Suprapubic skin (tissue), 4 donors: ENCODE data around the gene ASB16. TPM values are rescaled to one million over a fixed set of nuclear protein-coding genes. Genes with fewer than 3 reads are reported as not detected.

ENCODE experiments used
- DNase-seq, 2 donors: peaks; one replicate each; pipeline ENCODE4 v3.0.0-alpha.2; 2019; ENCODE audit warnings: low spot score in 2 of 2
- H3K27ac ChIP-seq: fragments of 200-600 bp; sonication (generic); one replicate; pipeline ENCODE4 v1.5.1; 2019
- H3K27me3 ChIP-seq: fragments of 200-600 bp; sonication (generic); one replicate; pipeline ENCODE4 v1.5.1; 2019
- H3K36me3 ChIP-seq: fragments of 200-600 bp; sonication (generic); one replicate; pipeline ENCODE4 v1.5.1; 2019
- H3K4me1 ChIP-seq: fragments of 200-600 bp; sonication (generic); one replicate; pipeline ENCODE4 v1.5.1; 2019
- H3K4me3 ChIP-seq: fragments of 200-600 bp; sonication (generic); one replicate; pipeline ENCODE4 v1.5.1; 2019; ENCODE audit warnings: mild to moderate bottlenecking
- H3K9me3 ChIP-seq: fragments of 200-600 bp; sonication (generic); one replicate; pipeline ENCODE4 v1.5.1; 2019
- EP300 ChIP-seq: sonication (generic); formaldehyde crosslinking; IDR thresholded peaks from one replicate; pipeline ENCODE4 v1.6.1; 2017; ENCODE audit warnings: antibody characterized with exemption
- POLR2A ChIP-seq, 2 donors: fragments of 450-650 bp; IDR thresholded peaks; one replicate each; pipeline ENCODE4 v1.6.1; 2017; ENCODE audit warnings: antibody characterized with exemption in 2 of 2, mild to moderate bottlenecking in 2 of 2, moderate library complexity in 2 of 2
- POLR2AphosphoS5 ChIP-seq, 3 donors: sonication (generic); formaldehyde crosslinking; IDR thresholded peaks; one replicate each; pipeline ENCODE4 v1.6.1; 2017; ENCODE audit warnings: antibody characterized with exemption in 3 of 3
- WGBS: methylation state at CpG from one replicate; pipeline ENCODE4 v1.1.5; 2018; 5-methylcytosine and 5-hydroxymethylcytosine counted together
- total RNA-seq, 4 donors: library from RNA; depleted of rRNA; stranded (reverse); fragments of >200 nt; gene quantifications; one replicate each; pipeline ENCODE4 v1.1.0, GENCODE V29; 2016
- TF ChIP-seq, protein P1 (sequence below), 2 donors: fragments of 200-600 bp in 1 of 2; fragments of 450-650 bp in 1 of 2; sonication (generic) in 1 of 2; IDR thresholded peaks; one replicate each; pipeline ENCODE4 v1.5.1; 2016 to 2019; ENCODE audit warnings: antibody characterized with exemption in 2 of 2, mild to moderate bottlenecking in 1 of 2, moderate library complexity in 1 of 2

Gene ASB16
- total RNA-seq, 4 donors from 2014 or later, result not detected

GRCh38 chr17:44183024-44183423 is 12.5 kb downstream of the ASB16 start:
- H3K27me3 ChIP-seq, result no peaks in the 10 kb centered on the region
- TF ChIP-seq POLR2A (IDR thresholded peaks at IDR 0.05) (no peak), EP300 (no peak), POLR2AphosphoS5 (IDR thresholded peaks at IDR 0.05) (no peak)
- TF ChIP-seq, protein P1, sequence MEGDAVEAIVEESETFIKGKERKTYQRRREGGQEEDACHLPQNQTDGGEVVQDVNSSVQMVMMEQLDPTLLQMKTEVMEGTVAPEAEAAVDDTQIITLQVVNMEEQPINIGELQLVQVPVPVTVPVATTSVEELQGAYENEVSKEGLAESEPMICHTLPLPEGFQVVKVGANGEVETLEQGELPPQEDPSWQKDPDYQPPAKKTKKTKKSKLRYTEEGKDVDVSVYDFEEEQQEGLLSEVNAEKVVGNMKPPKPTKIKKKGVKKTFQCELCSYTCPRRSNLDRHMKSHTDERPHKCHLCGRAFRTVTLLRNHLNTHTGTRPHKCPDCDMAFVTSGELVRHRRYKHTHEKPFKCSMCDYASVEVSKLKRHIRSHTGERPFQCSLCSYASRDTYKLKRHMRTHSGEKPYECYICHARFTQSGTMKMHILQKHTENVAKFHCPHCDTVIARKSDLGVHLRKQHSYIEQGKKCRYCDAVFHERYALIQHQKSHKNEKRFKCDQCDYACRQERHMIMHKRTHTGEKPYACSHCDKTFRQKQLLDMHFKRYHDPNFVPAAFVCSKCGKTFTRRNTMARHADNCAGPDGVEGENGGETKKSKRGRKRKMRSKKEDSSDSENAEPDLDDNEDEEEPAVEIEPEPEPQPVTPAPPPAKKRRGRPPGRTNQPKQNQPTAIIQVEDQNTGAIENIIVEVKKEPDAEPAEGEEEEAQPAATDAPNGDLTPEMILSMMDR (IDR thresholded peaks at IDR 0.05), result no peak
- H3K27ac ChIP-seq, result no peak overlapping the region
- 89% methylated on average over 2 of the region's 2 CpGs for WGBS
- no peak for DNase-seq
- H3K36me3 ChIP-seq, result peaks cover 24% of the 10 kb centered on the region
- H3K4me3 ChIP-seq, result no peak overlapping the region
- H3K4me1 ChIP-seq, result peaks cover 24% of the 10 kb centered on the region
- H3K9me3 ChIP-seq, result no peaks in the 10 kb centered on the region

GRCh38 chr17:44184212-44184810 is 13.8 kb downstream of the ASB16 start:
- no peak overlapping the region for H3K4me3 ChIP-seq
- DNase-seq, result no peak
- TF ChIP-seq POLR2A (IDR thresholded peaks at IDR 0.05), result no peak
- TF ChIP-seq EP300, result no peak
- TF ChIP-seq, protein P1 (IDR thresholded peaks at IDR 0.05), result no peak
- no peak for TF ChIP-seq POLR2AphosphoS5 (IDR thresholded peaks at IDR 0.05)
- peaks cover 30% of the 10 kb centered on the region for H3K4me1 ChIP-seq
- no peak overlapping the region for H3K27ac ChIP-seq
- no peaks in the 10 kb centered on the region for H3K9me3 ChIP-seq
- WGBS, result 89% methylated on average over 8 of the region's 8 CpGs
- H3K36me3 ChIP-seq, result peaks cover 17% of the 10 kb centered on the region
- no peaks in the 10 kb centered on the region for H3K27me3 ChIP-seq

DNA sequence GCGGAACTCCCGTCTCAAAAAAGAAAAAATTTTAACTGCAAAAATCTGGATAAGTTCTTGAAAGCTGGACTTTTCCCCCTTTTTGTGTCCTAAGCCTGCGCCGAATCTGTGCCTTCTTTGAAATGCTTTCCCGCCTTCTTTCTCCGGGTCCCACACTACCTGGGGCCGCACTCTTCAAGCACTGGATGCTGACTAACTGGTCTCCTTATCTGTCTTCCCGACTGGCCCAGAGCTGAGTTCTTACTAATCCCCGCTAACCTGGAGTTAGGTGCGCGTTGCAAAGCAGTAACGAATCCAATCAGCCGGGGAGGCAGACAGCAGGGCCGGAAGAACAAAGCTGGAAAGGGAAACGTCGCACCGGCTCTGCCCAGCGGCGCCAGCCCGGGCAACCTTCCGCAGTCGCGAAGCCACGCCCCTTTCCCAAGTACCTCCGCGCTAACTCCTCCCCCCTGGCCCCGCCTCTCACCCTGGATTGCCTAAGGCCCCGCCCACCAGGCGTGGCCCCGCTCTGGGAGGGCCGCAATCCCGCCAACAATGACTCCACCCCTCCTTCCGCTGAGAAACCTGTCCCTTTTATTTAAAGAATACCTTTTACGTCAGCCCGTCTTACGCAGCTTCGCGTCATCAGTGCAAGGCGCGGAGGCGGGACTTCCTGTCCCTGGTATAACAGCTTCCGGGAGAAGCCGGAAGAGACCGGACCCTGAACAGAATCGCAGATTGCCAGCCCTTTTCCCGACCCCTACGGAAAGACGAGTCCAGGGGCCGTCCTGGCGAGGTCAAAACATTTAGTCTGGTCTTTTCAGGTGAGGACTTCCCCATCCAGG is 16.0 kb downstream of the ASB16 start, which contains the start of gene TMUB2:
TSS of gene TMUB2 (plus strand) at position 666 of the 824 bp plus-strand sequence. CDS start 737 bp downstream, outside the sequence.
- no peaks in the 10 kb centered on the region for H3K27me3 ChIP-seq
- peak; percentile 99 to 100 for DNase-seq
- H3K9me3 ChIP-seq, result no peaks in the 10 kb centered on the region
- H3K36me3 ChIP-seq, result peaks cover 36% of the 10 kb centered on the region
- H3K27ac ChIP-seq, result peak within 1 kb of the TSS; percentile 92
- H3K4me1 ChIP-seq, result peaks cover 30% of the 10 kb centered on the region
- peak within 1 kb of the TSS; percentile 78 for H3K4me3 ChIP-seq
- peak in 1 of 3 donors; percentile 73 for TF ChIP-seq POLR2AphosphoS5 (IDR thresholded peaks at IDR 0.05)
- TF ChIP-seq EP300, result peak; percentile 34
- TF ChIP-seq, protein P1 (IDR thresholded peaks at IDR 0.05), result no peak
- WGBS, result under 1% methylated on average over 46 of the region's 50 CpGs

GRCh38 chr17:44187131-44187899 is 16.8 kb downstream of the ASB16 start:
- Histone ChIP-seq H3K9me3 (no peaks in the 10 kb centered on the region), H3K36me3 (peaks cover 31% of the 10 kb centered on the region), H3K4me3 (peak overlapping the region; percentile 78), H3K4me1 (peaks cover 30% of the 10 kb centered on the region), H3K27me3 (no peaks in the 10 kb centered on the region), H3K27ac (peak overlapping the region; percentile 92)
- peak in 1 of 2 donors; percentile 91 for DNase-seq
- TF ChIP-seq POLR2AphosphoS5 (IDR thresholded peaks at IDR 0.05) (no peak), EP300 (no peak), POLR2A (IDR thresholded peaks at IDR 0.05) (no peak)
- TF ChIP-seq, protein P1 (IDR thresholded peaks at IDR 0.05), result no peak
- WGBS, result 3% methylated on average over 17 of the region's 32 CpGs
